Mammary epithelial cell (primary cell): ENCODE data around the gene OR7C1.

Source experiments
- EZH2 ChIP-seq: IDR thresholded peaks from 2 replicates; pipeline ENCODE4 v1.6.1; 2012; ENCODE audit warnings: low read length, inconsistent platforms, borderline replicate concordance
- TF ChIP-seq, protein P1 (sequence below), 2 donors: IDR thresholded peaks in 1 of 2; conservative IDR thresholded peaks in 1 of 2; 2 replicates each; pipeline ENCODE4 v1.5.1; 2011 to 2012; ENCODE audit warnings: inconsistent platforms in 2 of 2, low read length in 2 of 2, mild to moderate bottlenecking in 2 of 2, control low read depth in 1 of 2, low read depth in 1 of 2; ENCODE audit not compliant: insufficient read depth in 1 of 2; ENCODE audit errors: extremely low read depth in 1 of 2

- TF ChIP-seq, protein P1, sequence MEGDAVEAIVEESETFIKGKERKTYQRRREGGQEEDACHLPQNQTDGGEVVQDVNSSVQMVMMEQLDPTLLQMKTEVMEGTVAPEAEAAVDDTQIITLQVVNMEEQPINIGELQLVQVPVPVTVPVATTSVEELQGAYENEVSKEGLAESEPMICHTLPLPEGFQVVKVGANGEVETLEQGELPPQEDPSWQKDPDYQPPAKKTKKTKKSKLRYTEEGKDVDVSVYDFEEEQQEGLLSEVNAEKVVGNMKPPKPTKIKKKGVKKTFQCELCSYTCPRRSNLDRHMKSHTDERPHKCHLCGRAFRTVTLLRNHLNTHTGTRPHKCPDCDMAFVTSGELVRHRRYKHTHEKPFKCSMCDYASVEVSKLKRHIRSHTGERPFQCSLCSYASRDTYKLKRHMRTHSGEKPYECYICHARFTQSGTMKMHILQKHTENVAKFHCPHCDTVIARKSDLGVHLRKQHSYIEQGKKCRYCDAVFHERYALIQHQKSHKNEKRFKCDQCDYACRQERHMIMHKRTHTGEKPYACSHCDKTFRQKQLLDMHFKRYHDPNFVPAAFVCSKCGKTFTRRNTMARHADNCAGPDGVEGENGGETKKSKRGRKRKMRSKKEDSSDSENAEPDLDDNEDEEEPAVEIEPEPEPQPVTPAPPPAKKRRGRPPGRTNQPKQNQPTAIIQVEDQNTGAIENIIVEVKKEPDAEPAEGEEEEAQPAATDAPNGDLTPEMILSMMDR (conservative IDR thresholded peaks at IDR 0.05 in 1 of 2, IDR thresholded peaks at IDR 0.05 in 1 of 2; ENCODE audit: extremely low read depth in 1 of 2, insufficient read depth in 1 of 2, low read depth in 1 of 2, low read length in 2 of 2) = no peak
- no peak for TF ChIP-seq EZH2
Observed at GRCh38 chr19:14775869-14776586, 59.0 kb downstream of the OR7C1 start.
